DND-41 (cell line): Measurements from ENCODE around the gene CRYGB.

Experiments
- ATAC-seq: fragments of 200-7000 bp; cut with Tn5 transposase; 3 replicates; pipeline ENCODE4 v1.9.1; 2021; ENCODE audit warnings: low read depth; ENCODE audit not compliant: insufficient read depth
- DNase-seq: peaks from one replicate; pipeline ENCODE4 v3.0.0-alpha.2; 2020
- H2AFZ ChIP-seq: 2 replicates; pipeline ENCODE4 v1.6.0; 2012; ENCODE audit warnings: low read depth, low read length
- H3K27ac ChIP-seq: 2 replicates; pipeline ENCODE4 v1.5.1; 2012; ENCODE audit warnings: low read length, inconsistent platforms
- H3K27me3 ChIP-seq: fragments of 200-600 bp; sonication (generic); 2 replicates; pipeline ENCODE4 v1.6.0; 2012; ENCODE audit warnings: low read length, mild to moderate bottlenecking, inconsistent platforms; ENCODE audit not compliant: insufficient read depth, poor library complexity
- H3K36me3 ChIP-seq: 2 replicates; pipeline ENCODE4 v1.5.1; 2012; ENCODE audit warnings: low read length, inconsistent platforms; ENCODE audit not compliant: insufficient read depth
- H3K4me1 ChIP-seq: 2 replicates; pipeline ENCODE4 v1.5.1; 2012; ENCODE audit warnings: mild to moderate bottlenecking, low read length; ENCODE audit not compliant: insufficient read depth
- H3K4me2 ChIP-seq: 2 replicates; pipeline ENCODE4 v1.6.0; 2012; ENCODE audit warnings: mild to moderate bottlenecking, moderate library complexity, low read length, inconsistent platforms; ENCODE audit not compliant: insufficient read depth
- H3K4me3 ChIP-seq, 2 experiments: fragments of 200-600 bp in 1 of 2; shearing (Covaris generic) in 1 of 2; 2 replicates each; pipeline ENCODE4 v1.5.1; 2012 to 2016; ENCODE audit warnings: inconsistent platforms in 2 of 2, low read length in 2 of 2, mild to moderate bottlenecking in 2 of 2, low read depth in 1 of 2, moderate library complexity in 1 of 2
- H3K79me2 ChIP-seq: 2 replicates; pipeline ENCODE4 v1.6.0; 2012; ENCODE audit warnings: low read length, inconsistent platforms; ENCODE audit not compliant: insufficient read depth
- H3K9ac ChIP-seq: 2 replicates; pipeline ENCODE4 v1.6.0; 2012; ENCODE audit warnings: low read depth, mild to moderate bottlenecking, inconsistent platforms, low read length, moderate library complexity
- H3K9me3 ChIP-seq: 2 replicates; pipeline ENCODE4 v1.5.1; 2012; ENCODE audit warnings: low read length, moderate library complexity, mild to moderate bottlenecking, inconsistent platforms; ENCODE audit not compliant: insufficient read depth, severe bottlenecking
- H4K20me1 ChIP-seq: 2 replicates; pipeline ENCODE4 v1.6.0; 2012; ENCODE audit warnings: low read length; ENCODE audit not compliant: insufficient read depth
- CTCF ChIP-seq: IDR thresholded peaks from 2 replicates; pipeline ENCODE4 v1.5.1; 2012; ENCODE audit warnings: borderline replicate concordance, low read length, moderate library complexity, mild to moderate bottlenecking; ENCODE audit not compliant: poor library complexity, severe bottlenecking; ENCODE audit errors: extremely low read depth
- EZH2 ChIP-seq: IDR thresholded peaks from 3 replicates; pipeline ENCODE4 v1.6.1; 2012; ENCODE audit warnings: borderline replicate concordance, low read depth, mild to moderate bottlenecking, moderate library complexity, low read length, inconsistent platforms; ENCODE audit not compliant: severe bottlenecking

Gene CRYGB

GRCh38 chr2:208129744-208130711 lies 15.9 kb downstream of the CRYGB start, which contains the start of gene CRYGC:
TSS of gene CRYGC (minus strand) at chr2:208129828. CDS start at chr2:208129792, 36 bp downstream.
- H2AFZ ChIP-seq = no peak within 1 kb of the TSS
- H3K36me3 ChIP-seq = no peaks in the 10 kb centered on the region
- no peak within 1 kb of the TSS for H3K4me2 ChIP-seq
- TF ChIP-seq CTCF (no peak), EZH2 (no peak)
- no peak for DNase-seq
- no peaks in the 10 kb centered on the region for H3K9me3 ChIP-seq
- no peak within 1 kb of the TSS for H3K27ac ChIP-seq
- no peak within 1 kb of the TSS for H3K4me3 ChIP-seq
- no peak within 1 kb of the TSS for H3K9ac ChIP-seq
- H3K4me1 ChIP-seq = peaks cover 5% of the 10 kb centered on the region
- no peaks in the 10 kb centered on the region for H3K27me3 ChIP-seq
- H4K20me1 ChIP-seq = no peaks in the 10 kb centered on the region
- no peak for ATAC-seq
- H3K79me2 ChIP-seq = no peaks in the 10 kb centered on the region

GRCh38 chr2:208128136-208128535 lies 17.8 kb downstream of the CRYGB start:
- no peak overlapping the region for H3K9ac ChIP-seq
- no peak for ATAC-seq
- H3K4me2 ChIP-seq = no peak overlapping the region
- no peak overlapping the region for H3K27ac ChIP-seq
- DNase-seq = no peak
- H4K20me1 ChIP-seq = no peaks in the 10 kb centered on the region
- H3K4me1 ChIP-seq = no peaks in the 10 kb centered on the region
- no peaks in the 10 kb centered on the region for H3K79me2 ChIP-seq
- H3K9me3 ChIP-seq = no peaks in the 10 kb centered on the region
- TF ChIP-seq EZH2 = no peak
- no peak for TF ChIP-seq CTCF
- H3K27me3 ChIP-seq = no peaks in the 10 kb centered on the region
- H3K36me3 ChIP-seq = no peaks in the 10 kb centered on the region
- no peak overlapping the region for H2AFZ ChIP-seq
- no peak overlapping the region for H3K4me3 ChIP-seq

- H3K9ac ChIP-seq = no peak overlapping the region
- H3K27me3 ChIP-seq = no peaks in the 10 kb centered on the region
- DNase-seq = no peak
- H3K79me2 ChIP-seq = no peaks in the 10 kb centered on the region
- no peaks in the 10 kb centered on the region for H3K4me1 ChIP-seq
- no peak for ATAC-seq
- TF ChIP-seq EZH2 (no peak), CTCF (no peak)
- H4K20me1 ChIP-seq = no peaks in the 10 kb centered on the region
- no peaks in the 10 kb centered on the region for H3K9me3 ChIP-seq
- no peak overlapping the region for H3K27ac ChIP-seq
- H3K36me3 ChIP-seq = no peaks in the 10 kb centered on the region
- H2AFZ ChIP-seq = no peak overlapping the region
- no peak overlapping the region for H3K4me2 ChIP-seq
- H3K4me3 ChIP-seq = no peak overlapping the region
These were observed 18.9 kb downstream of the CRYGB start for GRCh38 chr2:208127090-208127489.
